ENCODE data around the gene ANKIB1.

ANKIB1 gene

GRCh38 chr7:92313055-92313454, 67.3 kb downstream of the ANKIB1 start:
- Histone ChIP-seq H3K27ac (ENCODE audit: extremely low read depth, low read depth, low read length) (no peak overlapping the region), H3K36me3 (ENCODE audit: control insufficient read depth in 2 of 2, insufficient read depth in 1 of 2, low read length in 2 of 2) (no peaks in the 10 kb centered on the region), H3K4me1 (ENCODE audit: control insufficient read depth, insufficient read depth, low read length) (no peaks in the 10 kb centered on the region), H3K9me3 (ENCODE audit: control insufficient read depth, insufficient read depth, low read depth, low read length) (no peaks in the 10 kb centered on the region), H3K4me3 (ENCODE audit: low read depth, low read length) (no peak overlapping the region)
- no peak for TF ChIP-seq ZFP69B (tag by site-specific recombination; IDR thresholded peaks at IDR 0.05)
- TF ChIP-seq ZNF585B (tag by site-specific recombination; IDR thresholded peaks at IDR 0.05) = no peak
- TF ChIP-seq PRDM6 (tag by site-specific recombination; IDR thresholded peaks at IDR 0.05) = peak; percentile 25; the same call in 1 of the 2 replicates
- POLR2A ChIA-PET = no interaction called here
- CTCF ChIA-PET = interaction anchor here (0.6 to 0.7 kb wide), 2 partner anchors 24 to 75 kb away, joined by 3 to 4 read pairs; no protein-coding TSS in a partner anchor

GRCh38 chr7:92319243-92319642, 73.5 kb downstream of the ANKIB1 start:
- no peak overlapping the region for H3K4me3 ChIP-seq (ENCODE audit: low read depth, low read length)
- H3K36me3 ChIP-seq (ENCODE audit: control insufficient read depth in 2 of 2, insufficient read depth in 1 of 2, low read length in 2 of 2) = no peaks in the 10 kb centered on the region; a peak in 1 of 3 replicates
- no peak overlapping the region for H3K27ac ChIP-seq (ENCODE audit: extremely low read depth, low read depth, low read length)
- no peaks in the 10 kb centered on the region for H3K4me1 ChIP-seq (ENCODE audit: control insufficient read depth, insufficient read depth, low read length)
- TF ChIP-seq ZNF514 (tag by site-specific recombination; IDR thresholded peaks at IDR 0.05) = no peak
- no peak for TF ChIP-seq KLF9 (tag by site-specific recombination; IDR thresholded peaks at IDR 0.05; ENCODE audit: low read depth)
- no peak for TF ChIP-seq ZNF48 (tag by site-specific recombination; IDR thresholded peaks at IDR 0.05)
- no peak for TF ChIP-seq ZNF274 (IDR thresholded peaks at IDR 0.05; ENCODE audit: low read length)
- no peak for TF ChIP-seq ZNF274 (tag by site-specific recombination; IDR thresholded peaks at IDR 0.05; ENCODE audit: borderline replicate concordance)
- no peak for TF ChIP-seq ZNF148 (tag by site-specific recombination; IDR thresholded peaks at IDR 0.05; ENCODE audit: borderline replicate concordance)
- TF ChIP-seq TSHZ1 (tag by site-specific recombination; IDR thresholded peaks at IDR 0.05; ENCODE audit: borderline replicate concordance) = no peak
- TF ChIP-seq ZNF837 (tag by site-specific recombination; IDR thresholded peaks at IDR 0.05) = no peak
- TF ChIP-seq ZFP69B (tag by site-specific recombination; IDR thresholded peaks at IDR 0.05) = no peak
- no peak for TF ChIP-seq ZNF311 (tag by site-specific recombination; IDR thresholded peaks at IDR 0.05; ENCODE audit: borderline replicate concordance)
- no peak for TF ChIP-seq WT1 (tag by site-specific recombination; IDR thresholded peaks at IDR 0.05)
- TF ChIP-seq SP3 (tag by site-specific recombination; IDR thresholded peaks at IDR 0.05) = no peak
- POLR2A ChIA-PET = no interaction called here
- CTCF ChIA-PET = interaction anchor here (0.9 kb wide), 1 partner anchor 105 kb away, joined by 3 read pairs; no protein-coding TSS in a partner anchor
- H3K9me3 ChIP-seq (ENCODE audit: control insufficient read depth, insufficient read depth, low read depth, low read length) = no peaks in the 10 kb centered on the region

GRCh38 chr7:92325173-92325572, 79.4 kb downstream of the ANKIB1 start:
- POLR2A ChIA-PET = no interaction called here
- no peaks in the 10 kb centered on the region for H3K4me1 ChIP-seq (ENCODE audit: control insufficient read depth, insufficient read depth, low read length)
- no peak overlapping the region for H3K27ac ChIP-seq (ENCODE audit: extremely low read depth, low read depth, low read length)
- H3K36me3 ChIP-seq (ENCODE audit: control insufficient read depth in 2 of 2, insufficient read depth in 1 of 2, low read length in 2 of 2) = no peaks in the 10 kb centered on the region; a peak in 1 of 3 replicates
- CTCF ChIA-PET = no interaction called here
- H3K4me3 ChIP-seq (ENCODE audit: low read depth, low read length) = no peak overlapping the region
- no peaks in the 10 kb centered on the region for H3K9me3 ChIP-seq (ENCODE audit: control insufficient read depth, insufficient read depth, low read depth, low read length)
- TF ChIP-seq ZNF391 (tag by site-specific recombination; IDR thresholded peaks at IDR 0.05; ENCODE audit: borderline replicate concordance, low read depth) (no peak), IKZF3 (tag by site-specific recombination; IDR thresholded peaks at IDR 0.05) (no peak), KLF17 (tag by site-specific recombination; IDR thresholded peaks at IDR 0.05) (no peak), ZNF544 (tag by site-specific recombination; IDR thresholded peaks at IDR 0.05) (no peak), ZNF302 (tag by site-specific recombination; IDR thresholded peaks at IDR 0.05; ENCODE audit: low read depth) (no peak), ZNF24 (tag by site-specific recombination; IDR thresholded peaks at IDR 0.05) (no peak)

Data from HEK293 (cell line).